HEK293 (cell line): ENCODE measurements around the gene GAS2L3.

Source experiments
- CTCF ChIA-PET: fragments of 350-600 bp; formaldehyde crosslinking; extraction: SDS; loops from one replicate; lab custom pipeline; 2021; ENCODE audit warnings: antibody characterized with exemption; lab: Yijun Ruan, JAX
- POLR2A ChIA-PET: fragments of 300-600 bp; formaldehyde crosslinking; extraction: SDS; loops from one replicate; lab custom pipeline; 2020; ENCODE audit warnings: antibody characterized with exemption, inconsistent platforms; lab: Yijun Ruan, JAX
- H3K27ac ChIP-seq: fragments of 200-500 bp; sonication (Bioruptor generic); 2 replicates; pipeline ENCODE4 v1.5.1; 2014; ENCODE audit warnings: low read depth, low read length, control low read depth, inconsistent platforms; ENCODE audit errors: extremely low read depth
- H3K36me3 ChIP-seq, 2 experiments: fragments of 200-500 bp in 1 of 2; sonication (Bioruptor generic) in 1 of 2; 1 replicate in 1 of 2; 2 replicates in 1 of 2; pipeline ENCODE4 v1.5.1; 2014 to 2017; ENCODE audit warnings: inconsistent platforms in 2 of 2, low read length in 2 of 2; ENCODE audit not compliant: control insufficient read depth in 2 of 2, insufficient read depth in 1 of 2
- H3K4me1 ChIP-seq: fragments of 200-500 bp; sonication (Bioruptor generic); 2 replicates; pipeline ENCODE4 v1.5.1; 2014; ENCODE audit warnings: mild to moderate bottlenecking, low read length, inconsistent platforms; ENCODE audit not compliant: control insufficient read depth, insufficient read depth
- H3K4me3 ChIP-seq: 2 replicates; pipeline ENCODE4 v1.5.1; 2011; ENCODE audit warnings: low read depth, mild to moderate bottlenecking, control low read depth, low read length, moderate library complexity
- H3K9me3 ChIP-seq: fragments of 200-500 bp; sonication (Bioruptor generic); 2 replicates; pipeline ENCODE4 v1.5.1; 2014; ENCODE audit warnings: low read depth, low read length, inconsistent platforms; ENCODE audit not compliant: control insufficient read depth, insufficient read depth
- GLIS1 ChIP-seq: fragments of 450-650 bp; formaldehyde crosslinking; IDR thresholded peaks from 2 replicates; pipeline ENCODE4 v1.5.1; 2016; ENCODE audit warnings: missing biosample characterization, missing genetic modification characterization
- HOXD13 ChIP-seq: sonication (generic); formaldehyde crosslinking; IDR thresholded peaks from 2 replicates; pipeline ENCODE4 v1.8.0; 2022; ENCODE audit warnings: missing genetic modification reagents, borderline replicate concordance
- IKZF3 ChIP-seq: fragments of 450-650 bp; IDR thresholded peaks from 2 replicates; pipeline ENCODE4 v1.5.0; 2018; ENCODE audit warnings: missing biosample characterization, mild to moderate bottlenecking, missing genetic modification characterization, moderate library complexity
- KLF1 ChIP-seq: fragments of 450-650 bp; formaldehyde crosslinking; IDR thresholded peaks from 2 replicates; pipeline ENCODE4 v1.5.1; 2016; ENCODE audit warnings: missing biosample characterization, missing genetic modification characterization
- KLF17 ChIP-seq: fragments of 450-650 bp; formaldehyde crosslinking; IDR thresholded peaks from 2 replicates; pipeline ENCODE4 v1.5.1; 2016; ENCODE audit warnings: missing biosample characterization, missing genetic modification characterization
- PRDM4 ChIP-seq: fragments of 450-650 bp; formaldehyde crosslinking; IDR thresholded peaks from 2 replicates; pipeline ENCODE4 v1.5.1; 2017; ENCODE audit warnings: missing biosample characterization, missing genetic modification characterization
- SCRT2 ChIP-seq: fragments of 450-650 bp; formaldehyde crosslinking; IDR thresholded peaks from 2 replicates; pipeline ENCODE4 v1.5.1; 2016; ENCODE audit warnings: missing biosample characterization, missing genetic modification characterization
- SP3 ChIP-seq: fragments of 450-650 bp; formaldehyde crosslinking; IDR thresholded peaks from 2 replicates; pipeline ENCODE4 v1.5.1; 2016; ENCODE audit warnings: missing biosample characterization, missing genetic modification characterization
- YY1 ChIP-seq: fragments of 450-650 bp; formaldehyde crosslinking; IDR thresholded peaks from 2 replicates; pipeline ENCODE4 v1.5.1; 2018; ENCODE audit warnings: missing biosample characterization, missing genetic modification characterization
- YY2 ChIP-seq: fragments of 450-650 bp; formaldehyde crosslinking; IDR thresholded peaks from 2 replicates; pipeline ENCODE4 v1.5.1; 2016; ENCODE audit warnings: missing biosample characterization, missing genetic modification characterization
- ZBTB10 ChIP-seq: fragments of 450-650 bp; formaldehyde crosslinking; IDR thresholded peaks from 2 replicates; pipeline ENCODE4 v1.5.1; 2016; ENCODE audit warnings: missing biosample characterization, missing genetic modification characterization
- ZNF10 ChIP-seq: fragments of 450-650 bp; formaldehyde crosslinking; IDR thresholded peaks from 2 replicates; pipeline ENCODE4 v1.5.1; 2017; ENCODE audit warnings: missing biosample characterization, missing genetic modification characterization
- ZNF133 ChIP-seq: fragments of 450-650 bp; formaldehyde crosslinking; IDR thresholded peaks from 2 replicates; pipeline ENCODE4 v1.5.1; 2016; ENCODE audit warnings: missing biosample characterization, missing genetic modification characterization
- ZNF138 ChIP-seq: fragments of 450-650 bp; formaldehyde crosslinking; IDR thresholded peaks from 2 replicates; pipeline ENCODE4 v1.5.1; 2016; ENCODE audit warnings: missing biosample characterization, missing genetic modification characterization, borderline replicate concordance
- ZNF155 ChIP-seq: fragments of 450-650 bp; formaldehyde crosslinking; IDR thresholded peaks from 2 replicates; pipeline ENCODE4 v1.5.1; 2016; ENCODE audit warnings: missing biosample characterization, missing genetic modification characterization
- ZNF16 ChIP-seq: fragments of 450-650 bp; formaldehyde crosslinking; IDR thresholded peaks from 2 replicates; pipeline ENCODE4 v1.5.1; 2016; ENCODE audit warnings: low read depth, missing biosample characterization, missing genetic modification characterization
- ZNF211 ChIP-seq: fragments of 450-650 bp; formaldehyde crosslinking; IDR thresholded peaks from 2 replicates; pipeline ENCODE4 v1.5.1; 2016; ENCODE audit warnings: low read depth, missing biosample characterization, missing genetic modification characterization
- ZNF24 ChIP-seq: fragments of 450-650 bp; formaldehyde crosslinking; IDR thresholded peaks from 2 replicates; pipeline ENCODE4 v1.5.1; 2016; ENCODE audit warnings: missing biosample characterization, missing genetic modification characterization
- ZNF311 ChIP-seq: fragments of 450-650 bp; formaldehyde crosslinking; IDR thresholded peaks from 2 replicates; pipeline ENCODE4 v1.5.1; 2017; ENCODE audit warnings: missing biosample characterization, missing genetic modification characterization, borderline replicate concordance
- ZNF404 ChIP-seq: fragments of 450-650 bp; formaldehyde crosslinking; IDR thresholded peaks from 2 replicates; pipeline ENCODE4 v1.5.1; 2017; ENCODE audit warnings: missing biosample characterization, missing genetic modification characterization
- ZNF48 ChIP-seq: fragments of 450-650 bp; formaldehyde crosslinking; IDR thresholded peaks from 2 replicates; pipeline ENCODE4 v1.5.1; 2016; ENCODE audit warnings: missing biosample characterization, missing genetic modification characterization
- ZNF530 ChIP-seq: fragments of 450-650 bp; formaldehyde crosslinking; IDR thresholded peaks from 2 replicates; pipeline ENCODE4 v1.5.1; 2016; ENCODE audit warnings: low read depth, missing biosample characterization, missing genetic modification characterization
- ZNF548 ChIP-seq: fragments of 450-650 bp; formaldehyde crosslinking; IDR thresholded peaks from 2 replicates; pipeline ENCODE4 v1.5.1; 2016; ENCODE audit warnings: missing biosample characterization, missing genetic modification characterization
- ZNF558 ChIP-seq: fragments of 450-650 bp; formaldehyde crosslinking; IDR thresholded peaks from 2 replicates; pipeline ENCODE4 v1.5.1; 2016; ENCODE audit warnings: missing biosample characterization, missing genetic modification characterization
- ZNF580 ChIP-seq: fragments of 450-650 bp; formaldehyde crosslinking; IDR thresholded peaks from 2 replicates; pipeline ENCODE4 v1.5.1; 2016; ENCODE audit warnings: missing biosample characterization, missing genetic modification characterization
- ZNF596 ChIP-seq: fragments of 450-650 bp; IDR thresholded peaks from 2 replicates; pipeline ENCODE4 v1.5.0; 2018; ENCODE audit warnings: missing biosample characterization, mild to moderate bottlenecking, missing genetic modification characterization, moderate library complexity
- ZNF621 ChIP-seq: fragments of 450-650 bp; formaldehyde crosslinking; IDR thresholded peaks from 2 replicates; pipeline ENCODE4 v1.5.1; 2017; ENCODE audit warnings: missing biosample characterization, missing genetic modification characterization
- ZNF664 ChIP-seq: fragments of 450-650 bp; formaldehyde crosslinking; IDR thresholded peaks from 2 replicates; pipeline ENCODE4 v1.5.1; 2016; ENCODE audit warnings: missing biosample characterization, missing genetic modification characterization
- ZNF747 ChIP-seq: fragments of 450-650 bp; formaldehyde crosslinking; IDR thresholded peaks from 2 replicates; pipeline ENCODE4 v1.5.1; 2016; ENCODE audit warnings: missing biosample characterization, missing genetic modification characterization
- ZNF830 ChIP-seq: fragments of 450-650 bp; IDR thresholded peaks from 2 replicates; pipeline ENCODE4 v1.5.0; 2018; ENCODE audit warnings: missing biosample characterization, missing genetic modification characterization, low read depth, mild to moderate bottlenecking, moderate library complexity
- ZNF843 ChIP-seq: fragments of 450-650 bp; formaldehyde crosslinking; IDR thresholded peaks from 2 replicates; pipeline ENCODE4 v1.5.1; 2016; ENCODE audit warnings: missing biosample characterization, missing genetic modification characterization

GAS2L3 gene

GRCh38 chr12:100608776-100609175, 35.3 kb downstream of the GAS2L3 start:
- Histone ChIP-seq H3K4me1 (no peaks in the 10 kb centered on the region), H3K9me3 (no peaks in the 10 kb centered on the region), H3K27ac (no peak overlapping the region), H3K4me3 (no peak overlapping the region), H3K36me3 (peaks cover 6 to 14% of the 10 kb centered on the region in 2 experiments; a peak in 2 of 3 replicates)
- POLR2A ChIA-PET = no interaction called here
- CTCF ChIA-PET = no interaction called here
- TF ChIP-seq YY1 (tag by site-specific recombination) = no peak
- TF ChIP-seq SCRT2 = no peak
- TF ChIP-seq ZNF548 (tag by site-specific recombination) = no peak
- no peak for TF ChIP-seq IKZF3 (tag by site-specific recombination)
- no peak for TF ChIP-seq ZNF133
- no peak for TF ChIP-seq ZNF830
- TF ChIP-seq GLIS1 = no peak
- TF ChIP-seq ZNF558 = no peak
- TF ChIP-seq ZNF580 (tag by site-specific recombination) = no peak
- TF ChIP-seq ZNF138 (tag by site-specific recombination) = no peak
- TF ChIP-seq ZNF311 (tag by site-specific recombination) = no peak
- TF ChIP-seq ZNF211 = no peak

GRCh38 chr12:100610666-100611430, 37.4 kb downstream of the GAS2L3 start:
- CTCF ChIA-PET = no interaction called here
- H3K4me1 ChIP-seq = no peaks in the 10 kb centered on the region
- peaks cover 14% of the 10 kb centered on the region in 2 experiments for H3K36me3 ChIP-seq
- no peaks in the 10 kb centered on the region for H3K9me3 ChIP-seq
- TF ChIP-seq ZNF530 (tag by site-specific recombination) = no peak
- TF ChIP-seq ZNF580 (tag by site-specific recombination) = no peak
- TF ChIP-seq ZNF747 = no peak
- TF ChIP-seq YY2 = no peak
- TF ChIP-seq ZNF664 (tag by site-specific recombination) = no peak
- TF ChIP-seq ZNF621 (tag by site-specific recombination) = no peak
- no peak for TF ChIP-seq ZNF843 (tag by site-specific recombination)
- TF ChIP-seq PRDM4 (tag by site-specific recombination) = no peak
- TF ChIP-seq KLF17 = no peak
- TF ChIP-seq ZNF24 (tag by site-specific recombination) = no peak
- no peak for TF ChIP-seq ZNF48 (tag by site-specific recombination)
- no peak for TF ChIP-seq KLF1 (tag by site-specific recombination)
- TF ChIP-seq HOXD13 (CRISPR knock-in tag) = no peak
- TF ChIP-seq ZBTB10 = no peak
- TF ChIP-seq ZNF404 (tag by site-specific recombination) = no peak
- TF ChIP-seq ZNF596 (tag by site-specific recombination) = no peak
- TF ChIP-seq SP3 (tag by site-specific recombination) = no peak
- TF ChIP-seq ZNF155 (tag by site-specific recombination) = no peak
- no peak for TF ChIP-seq ZNF16 (tag by site-specific recombination)
- no peak for TF ChIP-seq ZNF10 (tag by site-specific recombination)
- H3K4me3 ChIP-seq = no peak overlapping the region
- POLR2A ChIA-PET = no interaction called here
- H3K27ac ChIP-seq = no peak overlapping the region
